Bronchial epithelial cell (primary cell): ENCODE data around the gene ANK2. TPM values are rescaled to one million over a fixed set of nuclear protein-coding genes. Genes with fewer than 3 reads are reported as not detected.
A peak's percentile ranks its signal among the peaks of the same experiment; 100 is the strongest.

ENCODE experiments used
- DNase-seq: peaks from one replicate; pipeline ENCODE4 v3.0.0-alpha.2; 2010; ENCODE audit warnings: low read depth
- FAIRE-seq: peaks from 2 replicates; lab custom pipeline; 2011; peaks lifted over from hg19 to GRCh38; lab: Jason Lieb, UNC
- H3K27me3 ChIP-seq: 2 replicates; pipeline ENCODE4 v1.5.1; 2011; ENCODE audit warnings: low read length; ENCODE audit not compliant: control insufficient read depth, insufficient read depth
- H3K36me3 ChIP-seq: 2 replicates; pipeline ENCODE4 v1.5.1; 2011; ENCODE audit warnings: low read length; ENCODE audit not compliant: control insufficient read depth, insufficient read depth
- H3K4me3 ChIP-seq: 2 replicates; pipeline ENCODE4 v1.5.1; 2011; ENCODE audit warnings: mild to moderate bottlenecking, low read depth, low read length, control low read depth
- CTCF ChIP-seq: IDR thresholded peaks from 2 replicates; pipeline ENCODE4 v1.5.1; 2011; ENCODE audit warnings: mild to moderate bottlenecking, moderate library complexity, low read length, control low read depth, inconsistent platforms; ENCODE audit not compliant: insufficient read depth, severe bottlenecking
- total RNA-seq: library from RNA; depleted of rRNA; stranded (reverse); fragments of >200 nt; gene quantifications from 2 replicates; pipeline ENCODE4 v1.2.1, GENCODE V29; 2014

Gene ANK2
- total RNA-seq, 1 donor from 2014 or later, result 2.6 TPM

- DNase-seq, result no peak
- H3K27me3 ChIP-seq, result no peaks in the 10 kb centered on the region
- no peaks in the 10 kb centered on the region for H3K36me3 ChIP-seq
- no peak for TF ChIP-seq CTCF
- no peak for FAIRE-seq
- no peak overlapping the region for H3K4me3 ChIP-seq
These were observed 294.6 kb downstream of the ANK2 start for GRCh38 chr4:113344100-113344499.

- no peak for TF ChIP-seq CTCF
- no peak for FAIRE-seq
- Histone ChIP-seq H3K27me3 (no peaks in the 10 kb centered on the region), H3K4me3 (no peak overlapping the region), H3K36me3 (no peaks in the 10 kb centered on the region)
- peak; percentile 38 for DNase-seq
These were observed 297.8 kb downstream of the ANK2 start for GRCh38 chr4:113347245-113347644.

- no peak for TF ChIP-seq CTCF
- no peaks in the 10 kb centered on the region for H3K27me3 ChIP-seq
- FAIRE-seq, result no peak
- H3K36me3 ChIP-seq, result no peaks in the 10 kb centered on the region
- no peak overlapping the region for H3K4me3 ChIP-seq
- no peak for DNase-seq
These were observed 300.0 kb downstream of the ANK2 start for GRCh38 chr4:113349430-113349829.

GRCh38 chr4:113350576-113350975, 301.1 kb downstream of the ANK2 start:
- Histone ChIP-seq H3K36me3 (no peaks in the 10 kb centered on the region), H3K4me3 (no peak overlapping the region), H3K27me3 (no peaks in the 10 kb centered on the region)
- FAIRE-seq (no peak), DNase-seq (no peak)
- no peak for TF ChIP-seq CTCF

- Histone ChIP-seq H3K27me3 (no peaks in the 10 kb centered on the region), H3K4me3 (no peak overlapping the region), H3K36me3 (no peaks in the 10 kb centered on the region)
- TF ChIP-seq CTCF, result no peak
- FAIRE-seq (no peak), DNase-seq (peak; percentile 87)
These were observed 306.3 kb downstream of the ANK2 start for GRCh38 chr4:113355550-113356371.

GRCh38 chr4:113356453-113356852, 307.0 kb downstream of the ANK2 start:
- no peak for TF ChIP-seq CTCF
- DNase-seq, result no peak
- Histone ChIP-seq H3K36me3 (no peaks in the 10 kb centered on the region), H3K27me3 (no peaks in the 10 kb centered on the region), H3K4me3 (no peak overlapping the region)
- no peak for FAIRE-seq
